GM12872 (cell line): ENCODE results near the gene GRB10.

ENCODE experiments used
- CTCF ChIP-seq: IDR thresholded peaks from 3 replicates; pipeline ENCODE4 v1.5.1; 2011; ENCODE audit warnings: low read depth, mild to moderate bottlenecking, low read length, moderate library complexity; ENCODE audit not compliant: insufficient read depth

The GRB10 gene

GRCh38 chr7:50695026-50695425 is 87.7 kb downstream of the GRB10 start:
- TF ChIP-seq CTCF = no peak

- TF ChIP-seq CTCF = no peak
These were observed 89.1 kb downstream of the GRB10 start for GRCh38 chr7:50693455-50694130.

GRCh38 chr7:50690541-50691011 is 92.1 kb downstream of the GRB10 start:
- TF ChIP-seq CTCF = no peak

- no peak for TF ChIP-seq CTCF
These were observed 94.5 kb downstream of the GRB10 start for GRCh38 chr7:50688226-50688590.

- TF ChIP-seq CTCF = no peak
These were observed 95.0 kb downstream of the GRB10 start for GRCh38 chr7:50687575-50688225.

GRCh38 chr7:50687096-50687495 is 95.6 kb downstream of the GRB10 start:
- no peak for TF ChIP-seq CTCF

GRCh38 chr7:50685135-50686065 is 97.3 kb downstream of the GRB10 start:
- no peak for TF ChIP-seq CTCF
